OCI-LY1 (cell line): Measurements from ENCODE around the gene FSTL5.

Source experiments
- H2AFZ ChIP-seq: fragments of 200-600 bp; sonication (generic), shearing (Covaris generic); 2 replicates; pipeline ENCODE4 v1.6.0; 2014; ENCODE audit warnings: antibody characterized with exemption, mild to moderate bottlenecking, low read length
- H3F3A ChIP-seq: fragments of 200-600 bp; sonication (generic), shearing (Covaris generic); 2 replicates; pipeline ENCODE4 v1.6.0; 2014; ENCODE audit warnings: mild to moderate bottlenecking, antibody characterized with exemption, low read length, moderate library complexity; ENCODE audit not compliant: insufficient read depth
- H3K27ac ChIP-seq: fragments of 200-600 bp; sonication (generic); 2 replicates; pipeline ENCODE4 v1.5.1; 2014; ENCODE audit warnings: low read length, mixed run types, mild to moderate bottlenecking, low read depth; ENCODE audit not compliant: poor library complexity, severe bottlenecking
- H3K27me3 ChIP-seq: fragments of 200-600 bp; sonication (generic); 2 replicates; pipeline ENCODE4 v1.6.0; 2014; ENCODE audit warnings: antibody characterized with exemption, mild to moderate bottlenecking, low read length, moderate library complexity; ENCODE audit not compliant: insufficient read depth
- H3K36me3 ChIP-seq: fragments of 200-600 bp; sonication (generic); 2 replicates; pipeline ENCODE4 v1.6.1; 2014; ENCODE audit warnings: mild to moderate bottlenecking, antibody characterized with exemption, low read length, moderate library complexity, mixed read lengths; ENCODE audit not compliant: insufficient read depth
- H3K4me1 ChIP-seq: fragments of 200-600 bp; sonication (generic); 2 replicates; pipeline ENCODE4 v1.5.1; 2014; ENCODE audit warnings: mild to moderate bottlenecking, low read length, moderate library complexity; ENCODE audit not compliant: insufficient read depth, severe bottlenecking
- H3K4me2 ChIP-seq: fragments of 200-600 bp; sonication (generic), shearing (Covaris generic); 2 replicates; pipeline ENCODE4 v1.6.1; 2014; ENCODE audit warnings: low read length
- H3K4me3 ChIP-seq: fragments of 200-600 bp; sonication (generic); 2 replicates; pipeline ENCODE4 v1.5.1; 2014; ENCODE audit warnings: low read length, low read depth, mild to moderate bottlenecking, mixed read lengths; ENCODE audit not compliant: poor library complexity, severe bottlenecking
- H3K79me2 ChIP-seq: fragments of 200-600 bp; shearing (Covaris generic); 2 replicates; pipeline ENCODE4 v1.6.1; 2016; ENCODE audit warnings: mixed run types, low read length, mixed read lengths; ENCODE audit not compliant: insufficient read depth
- H3K9ac ChIP-seq: fragments of 200-600 bp; sonication (generic), shearing (Covaris generic); 2 replicates; pipeline ENCODE4 v1.6.1; 2014; ENCODE audit warnings: mild to moderate bottlenecking, low read length, mixed read lengths
- H3K9me2 ChIP-seq: fragments of 200-600 bp; sonication (generic), shearing (Covaris generic); 2 replicates; pipeline ENCODE4 v1.6.1; 2014; ENCODE audit warnings: low read depth, mild to moderate bottlenecking, low read length, mixed read lengths
- H3K9me3 ChIP-seq: fragments of 200-600 bp; shearing (Covaris generic); 2 replicates; pipeline ENCODE4 v1.6.1; 2014; ENCODE audit warnings: low read length, mixed read lengths
- H4K20me1 ChIP-seq: fragments of 200-600 bp; sonication (generic), shearing (Covaris generic); 2 replicates; pipeline ENCODE4 v1.6.0; 2016; ENCODE audit warnings: mild to moderate bottlenecking, low read length; ENCODE audit not compliant: insufficient read depth
- EZH2 ChIP-seq: fragments of 200-600 bp; sonication (generic), shearing (Covaris generic); IDR thresholded peaks from 2 replicates; pipeline ENCODE4 v1.8.0; 2017; ENCODE audit warnings: borderline replicate concordance, mixed run types, mild to moderate bottlenecking, antibody characterized with exemption, low read length, moderate library complexity, mixed read lengths
- TF ChIP-seq, protein P1 (sequence below): fragments of 200-600 bp; sonication (generic), shearing (Covaris generic); IDR thresholded peaks from 2 replicates; pipeline ENCODE4 v1.5.1; 2017; ENCODE audit warnings: mild to moderate bottlenecking, antibody characterized with exemption, low read length, moderate library complexity, mixed read lengths

Gene FSTL5

GRCh38 chr4:162056990-162057389, 106.8 kb downstream of the FSTL5 start:
- Histone ChIP-seq H3F3A (no peaks in the 10 kb centered on the region), H3K27ac (no peak overlapping the region), H3K9me3 (no peaks in the 10 kb centered on the region), H3K9ac (no peak overlapping the region), H3K36me3 (no peaks in the 10 kb centered on the region), H3K4me2 (no peak overlapping the region), H3K9me2 (no peaks in the 10 kb centered on the region), H3K79me2 (no peaks in the 10 kb centered on the region), H3K27me3 (no peaks in the 10 kb centered on the region), H4K20me1 (no peaks in the 10 kb centered on the region), H2AFZ (no peak overlapping the region), H3K4me3 (no peak overlapping the region), H3K4me1 (no peaks in the 10 kb centered on the region)
- TF ChIP-seq EZH2: no peak
- TF ChIP-seq, protein P1, sequence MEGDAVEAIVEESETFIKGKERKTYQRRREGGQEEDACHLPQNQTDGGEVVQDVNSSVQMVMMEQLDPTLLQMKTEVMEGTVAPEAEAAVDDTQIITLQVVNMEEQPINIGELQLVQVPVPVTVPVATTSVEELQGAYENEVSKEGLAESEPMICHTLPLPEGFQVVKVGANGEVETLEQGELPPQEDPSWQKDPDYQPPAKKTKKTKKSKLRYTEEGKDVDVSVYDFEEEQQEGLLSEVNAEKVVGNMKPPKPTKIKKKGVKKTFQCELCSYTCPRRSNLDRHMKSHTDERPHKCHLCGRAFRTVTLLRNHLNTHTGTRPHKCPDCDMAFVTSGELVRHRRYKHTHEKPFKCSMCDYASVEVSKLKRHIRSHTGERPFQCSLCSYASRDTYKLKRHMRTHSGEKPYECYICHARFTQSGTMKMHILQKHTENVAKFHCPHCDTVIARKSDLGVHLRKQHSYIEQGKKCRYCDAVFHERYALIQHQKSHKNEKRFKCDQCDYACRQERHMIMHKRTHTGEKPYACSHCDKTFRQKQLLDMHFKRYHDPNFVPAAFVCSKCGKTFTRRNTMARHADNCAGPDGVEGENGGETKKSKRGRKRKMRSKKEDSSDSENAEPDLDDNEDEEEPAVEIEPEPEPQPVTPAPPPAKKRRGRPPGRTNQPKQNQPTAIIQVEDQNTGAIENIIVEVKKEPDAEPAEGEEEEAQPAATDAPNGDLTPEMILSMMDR: no peak

DNA sequence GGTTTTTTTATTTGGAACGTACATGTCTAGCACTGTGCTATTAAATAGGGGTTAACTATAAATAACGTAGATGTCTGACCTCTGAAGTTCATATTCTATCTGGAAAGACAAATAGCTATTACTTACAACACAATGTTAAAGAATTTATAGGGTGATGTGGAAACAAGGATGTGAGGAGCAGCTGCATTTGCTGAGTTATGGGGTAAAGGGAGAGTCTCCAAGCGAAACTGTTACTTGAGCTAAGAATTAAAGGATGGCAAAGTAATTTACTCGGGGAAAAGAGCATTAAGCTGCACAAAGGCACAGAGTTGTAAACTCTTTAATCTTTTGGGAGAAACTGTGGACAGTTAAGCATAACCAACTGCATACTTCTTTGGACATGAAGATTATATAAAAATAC, 117.7 kb downstream of the FSTL5 start:
- H3K9ac ChIP-seq: no peak overlapping the region
- H3K36me3 ChIP-seq: no peaks in the 10 kb centered on the region
- H3K27ac ChIP-seq: no peak overlapping the region
- H3K4me2 ChIP-seq: no peak overlapping the region
- no peaks in the 10 kb centered on the region for H3F3A ChIP-seq
- H3K9me2 ChIP-seq: no peaks in the 10 kb centered on the region
- H3K27me3 ChIP-seq: no peaks in the 10 kb centered on the region
- H3K9me3 ChIP-seq: no peaks in the 10 kb centered on the region
- no peak overlapping the region for H3K4me3 ChIP-seq
- H4K20me1 ChIP-seq: no peaks in the 10 kb centered on the region
- no peak overlapping the region for H2AFZ ChIP-seq
- H3K4me1 ChIP-seq: no peaks in the 10 kb centered on the region
- no peak for TF ChIP-seq EZH2
- TF ChIP-seq, protein P1: no peak
- H3K79me2 ChIP-seq: no peaks in the 10 kb centered on the region

GRCh38 chr4:162038112-162038511, 125.7 kb downstream of the FSTL5 start:
- H2AFZ ChIP-seq: no peak overlapping the region
- H3K27ac ChIP-seq: no peak overlapping the region
- H4K20me1 ChIP-seq: no peaks in the 10 kb centered on the region
- no peak overlapping the region for H3K9ac ChIP-seq
- no peaks in the 10 kb centered on the region for H3K9me2 ChIP-seq
- no peaks in the 10 kb centered on the region for H3K79me2 ChIP-seq
- H3F3A ChIP-seq: no peaks in the 10 kb centered on the region
- TF ChIP-seq EZH2: no peak
- TF ChIP-seq, protein P1: no peak
- H3K36me3 ChIP-seq: no peaks in the 10 kb centered on the region
- H3K9me3 ChIP-seq: no peaks in the 10 kb centered on the region
- H3K4me3 ChIP-seq: no peak overlapping the region
- no peaks in the 10 kb centered on the region for H3K27me3 ChIP-seq
- H3K4me2 ChIP-seq: no peak overlapping the region
- H3K4me1 ChIP-seq: no peaks in the 10 kb centered on the region
